OCI-LY1 (cell line): Measurements from ENCODE around the gene SPSB3.

Experiments
- EZH2 ChIP-seq: fragments of 200-600 bp; sonication (generic), shearing (Covaris generic); IDR thresholded peaks from 2 replicates; pipeline ENCODE4 v1.8.0; 2017; ENCODE audit warnings: borderline replicate concordance, mixed run types, mild to moderate bottlenecking, antibody characterized with exemption, low read length, moderate library complexity, mixed read lengths
- TF ChIP-seq, protein P1 (sequence below): fragments of 200-600 bp; sonication (generic), shearing (Covaris generic); IDR thresholded peaks from 2 replicates; pipeline ENCODE4 v1.5.1; 2017; ENCODE audit warnings: mild to moderate bottlenecking, antibody characterized with exemption, low read length, moderate library complexity, mixed read lengths

DNA sequence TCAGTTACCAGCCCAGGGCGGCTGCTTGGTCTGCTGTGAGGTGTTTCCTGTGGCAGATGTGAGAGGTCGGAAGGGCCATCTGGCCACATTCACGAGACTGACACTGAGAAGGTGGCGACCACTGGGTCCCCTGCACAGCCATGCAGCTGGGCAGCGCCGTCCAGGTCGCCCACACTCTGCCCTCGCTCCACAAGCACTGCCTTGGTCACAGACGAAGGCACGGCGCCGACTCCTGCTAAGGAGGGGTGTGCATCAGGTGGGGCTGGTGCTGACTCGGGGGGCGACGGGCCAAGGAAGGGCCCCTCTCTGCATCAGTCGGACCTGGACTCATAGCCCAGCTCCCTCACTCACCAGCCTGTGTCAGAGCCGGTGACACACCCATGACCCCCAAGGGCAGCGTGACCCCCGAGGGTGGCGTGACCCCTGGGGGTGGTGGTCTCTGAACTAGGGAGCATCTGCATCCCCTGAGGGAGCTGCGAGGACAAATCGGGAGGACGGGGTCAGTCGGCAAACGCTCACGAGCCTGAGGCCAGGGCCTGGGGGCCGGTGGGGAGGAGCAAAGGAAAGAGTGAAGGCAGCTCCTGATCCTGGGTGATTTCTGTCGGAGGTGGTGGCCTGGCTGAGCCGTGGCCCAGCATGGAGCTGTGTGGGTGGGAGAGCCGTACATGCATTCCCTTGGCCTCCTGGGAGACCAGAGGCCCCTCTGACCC lies 41.4 kb downstream of the SPSB3 start:
- TF ChIP-seq, protein P1, sequence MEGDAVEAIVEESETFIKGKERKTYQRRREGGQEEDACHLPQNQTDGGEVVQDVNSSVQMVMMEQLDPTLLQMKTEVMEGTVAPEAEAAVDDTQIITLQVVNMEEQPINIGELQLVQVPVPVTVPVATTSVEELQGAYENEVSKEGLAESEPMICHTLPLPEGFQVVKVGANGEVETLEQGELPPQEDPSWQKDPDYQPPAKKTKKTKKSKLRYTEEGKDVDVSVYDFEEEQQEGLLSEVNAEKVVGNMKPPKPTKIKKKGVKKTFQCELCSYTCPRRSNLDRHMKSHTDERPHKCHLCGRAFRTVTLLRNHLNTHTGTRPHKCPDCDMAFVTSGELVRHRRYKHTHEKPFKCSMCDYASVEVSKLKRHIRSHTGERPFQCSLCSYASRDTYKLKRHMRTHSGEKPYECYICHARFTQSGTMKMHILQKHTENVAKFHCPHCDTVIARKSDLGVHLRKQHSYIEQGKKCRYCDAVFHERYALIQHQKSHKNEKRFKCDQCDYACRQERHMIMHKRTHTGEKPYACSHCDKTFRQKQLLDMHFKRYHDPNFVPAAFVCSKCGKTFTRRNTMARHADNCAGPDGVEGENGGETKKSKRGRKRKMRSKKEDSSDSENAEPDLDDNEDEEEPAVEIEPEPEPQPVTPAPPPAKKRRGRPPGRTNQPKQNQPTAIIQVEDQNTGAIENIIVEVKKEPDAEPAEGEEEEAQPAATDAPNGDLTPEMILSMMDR = no peak
- TF ChIP-seq EZH2 = no peak
